Caco-2 (cell line): Measurements from ENCODE around the gene USP20. TPM values are rescaled to one million over a fixed set of nuclear protein-coding genes. Genes with fewer than 3 reads are reported as not detected.

Source experiments
- BruUV-seq: library from RNA; stranded (reverse); fragments of 400-500 nt; replicated peaks from 2 replicates; lab custom pipeline; 2021; lab: Mats Ljungman, UMichigan
- CTCF ChIA-PET: fragments of 300-600 bp; sonication (Branson Sonifier 250); formaldehyde crosslinking; loops from one replicate; lab custom pipeline; 2022; ENCODE audit warnings: antibody characterized with exemption; lab: Charles Lee
- POLR2A ChIA-PET: fragments of 300-600 bp; sonication (Branson Sonifier 250); formaldehyde crosslinking; loops from one replicate; lab custom pipeline; 2022; ENCODE audit warnings: antibody characterized with exemption; lab: Charles Lee
- DNase-seq, 2 experiments: peaks; one replicate each; pipeline versions ENCODE4 v3.0.0 to v3.0.0-alpha.2; 2020 to 2022
- H3K27me3 ChIP-seq: replicated peaks from 2 replicates; pipeline ENCODE4 v1.6.0; 2011; ENCODE audit warnings: low read length; ENCODE audit not compliant: control insufficient read depth, insufficient read depth
- H3K36me3 ChIP-seq: 2 replicates; pipeline ENCODE4 v1.5.1; 2011; ENCODE audit warnings: low read length; ENCODE audit not compliant: control insufficient read depth, insufficient read depth
- H3K4me1 ChIP-seq: fragments of 250-450 bp; sonication (Bioruptor Pico); 2 replicates; pipeline ENCODE4 v1.5.1; 2020; ENCODE audit warnings: mild to moderate bottlenecking
- H3K4me3 ChIP-seq: 2 replicates; pipeline ENCODE4 v1.5.1; 2011; ENCODE audit warnings: low read depth, mild to moderate bottlenecking, control low read depth, low read length
- H3K9me3 ChIP-seq: fragments of 250-450 bp; sonication (Bioruptor Pico); 2 replicates; pipeline ENCODE4 v1.5.1; 2020; ENCODE audit warnings: mild to moderate bottlenecking, moderate library complexity
- H3K27ac Mint-ChIP-seq: one replicate; pipeline ENCODE4 v1.8.0; 2022; ENCODE audit warnings: mixed read lengths; ENCODE audit not compliant: unreplicated experiment
- H3K27me3 Mint-ChIP-seq: one replicate; pipeline ENCODE4 v1.8.0; 2022; ENCODE audit warnings: mixed read lengths; ENCODE audit not compliant: insufficient read depth, unreplicated experiment
- H3K36me3 Mint-ChIP-seq: one replicate; pipeline ENCODE4 v1.8.0; 2022; ENCODE audit warnings: mild to moderate bottlenecking, mixed read lengths; ENCODE audit not compliant: insufficient read depth, unreplicated experiment
- H3K4me1 Mint-ChIP-seq: one replicate; pipeline ENCODE4 v1.8.0; 2022; ENCODE audit warnings: low read depth, mixed read lengths; ENCODE audit not compliant: unreplicated experiment
- H3K4me3 Mint-ChIP-seq: one replicate; pipeline ENCODE4 v1.8.0; 2022; ENCODE audit warnings: mild to moderate bottlenecking, moderate library complexity, mixed read lengths; ENCODE audit not compliant: unreplicated experiment
- H3K9me3 Mint-ChIP-seq: one replicate; pipeline ENCODE4 v1.8.0; 2022; ENCODE audit warnings: mixed read lengths; ENCODE audit not compliant: unreplicated experiment
- intact Hi-C: fragments of 100-400 bp; cut with micrococcal nuclease; formaldehyde crosslinking; loops from one replicate; pipeline ENCODE4 v1.10.0; 2022; ENCODE audit not compliant: unreplicated experiment
- total RNA-seq: library from RNA; stranded (reverse); gene quantifications from 2 replicates; pipeline ENCODE4 v1.2.3, GENCODE V29; 2022
- TF ChIP-seq, protein P1 (sequence below), 2 experiments: fragments of 200-600 bp in 1 of 2; IDR thresholded peaks; 1 replicate in 1 of 2; 2 replicates in 1 of 2; pipeline versions ENCODE4 v1.5.1 to v1.8.0; 2011 to 2022; ENCODE audit warnings: antibody characterized with exemption in 1 of 2, control low read depth in 1 of 2, inconsistent platforms in 1 of 2, low read depth in 1 of 2, low read length in 1 of 2, mild to moderate bottlenecking in 1 of 2, moderate library complexity in 1 of 2; ENCODE audit not compliant: insufficient read depth in 1 of 2, severe bottlenecking in 1 of 2, unreplicated experiment in 1 of 2

The USP20 gene
- total RNA-seq, 1 experiment from 2014 or later = 13.9 TPM

DNA sequence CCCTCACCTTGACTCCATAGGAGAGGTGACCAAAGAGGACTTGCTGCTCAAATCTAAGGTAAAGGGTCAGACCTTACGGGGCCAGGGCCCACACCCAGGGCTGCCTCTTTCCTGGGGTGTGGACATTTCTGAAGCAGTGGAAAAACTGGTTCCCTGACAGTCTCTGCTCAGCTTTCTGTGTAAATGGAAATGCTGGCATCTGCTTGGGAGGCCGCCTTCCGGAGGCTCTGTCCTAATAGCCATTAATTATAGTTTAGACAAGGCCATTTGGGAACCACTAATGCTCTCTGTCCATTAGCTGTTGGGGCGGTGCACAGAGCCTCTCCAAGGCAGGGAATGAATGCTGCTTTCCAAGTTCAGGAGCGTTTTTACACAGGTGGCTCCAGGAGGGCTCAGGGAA is 17.3 kb downstream of the USP20 start:
- no peaks in the 10 kb centered on the region; the same call in 1 of the 2 replicates for H3K4me1 ChIP-seq
- no peak overlapping the region for H3K4me3 ChIP-seq
- no peak for DNase-seq
- no peaks in the 10 kb centered on the region for H3K4me1 Mint-ChIP-seq
- H3K9me3 Mint-ChIP-seq = no peaks in the 10 kb centered on the region
- no peak overlapping the region for H3K4me3 Mint-ChIP-seq
- no peaks in the 10 kb centered on the region for H3K36me3 ChIP-seq
- BruUV-seq = no TSS peak
- TF ChIP-seq, protein P1, sequence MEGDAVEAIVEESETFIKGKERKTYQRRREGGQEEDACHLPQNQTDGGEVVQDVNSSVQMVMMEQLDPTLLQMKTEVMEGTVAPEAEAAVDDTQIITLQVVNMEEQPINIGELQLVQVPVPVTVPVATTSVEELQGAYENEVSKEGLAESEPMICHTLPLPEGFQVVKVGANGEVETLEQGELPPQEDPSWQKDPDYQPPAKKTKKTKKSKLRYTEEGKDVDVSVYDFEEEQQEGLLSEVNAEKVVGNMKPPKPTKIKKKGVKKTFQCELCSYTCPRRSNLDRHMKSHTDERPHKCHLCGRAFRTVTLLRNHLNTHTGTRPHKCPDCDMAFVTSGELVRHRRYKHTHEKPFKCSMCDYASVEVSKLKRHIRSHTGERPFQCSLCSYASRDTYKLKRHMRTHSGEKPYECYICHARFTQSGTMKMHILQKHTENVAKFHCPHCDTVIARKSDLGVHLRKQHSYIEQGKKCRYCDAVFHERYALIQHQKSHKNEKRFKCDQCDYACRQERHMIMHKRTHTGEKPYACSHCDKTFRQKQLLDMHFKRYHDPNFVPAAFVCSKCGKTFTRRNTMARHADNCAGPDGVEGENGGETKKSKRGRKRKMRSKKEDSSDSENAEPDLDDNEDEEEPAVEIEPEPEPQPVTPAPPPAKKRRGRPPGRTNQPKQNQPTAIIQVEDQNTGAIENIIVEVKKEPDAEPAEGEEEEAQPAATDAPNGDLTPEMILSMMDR (IDR thresholded peaks at IDR 0.05; ENCODE audit: insufficient read depth in 1 of 2, low read depth in 1 of 2, low read length in 1 of 2, severe bottlenecking in 1 of 2, unreplicated experiment in 1 of 2) = no peak
- ChIA-PET CTCF (no interaction called here), POLR2A (no interaction called here)
- no peaks in the 10 kb centered on the region for H3K27me3 ChIP-seq
- no peaks in the 10 kb centered on the region for H3K9me3 ChIP-seq
- peaks cover 5% of the 10 kb centered on the region for H3K36me3 Mint-ChIP-seq
- intact Hi-C loops = no loop called here
- no peaks in the 10 kb centered on the region for H3K27me3 Mint-ChIP-seq
- H3K27ac Mint-ChIP-seq = no peak overlapping the region

DNA sequence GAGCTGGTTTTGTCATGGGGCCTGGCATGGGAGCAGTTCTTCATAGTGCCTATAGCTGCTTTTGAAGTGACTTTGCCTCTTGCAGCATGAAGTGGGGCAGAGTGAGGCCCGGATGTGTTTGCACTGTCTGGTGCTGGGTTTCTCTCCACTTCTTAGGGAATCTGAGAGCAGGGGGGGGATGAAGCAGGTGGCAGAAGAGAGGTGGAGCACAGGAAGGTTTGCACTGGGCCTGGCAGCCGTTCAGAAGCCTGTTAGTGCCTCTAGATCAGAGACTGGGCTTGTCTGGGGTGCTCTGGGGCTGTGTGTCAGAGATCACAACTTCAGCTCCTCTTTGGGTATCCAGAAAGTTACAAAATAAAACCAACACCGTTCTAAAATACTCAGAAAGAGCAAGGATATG is 18.4 kb downstream of the USP20 start:
- Histone ChIP-seq H3K4me3 (no peak overlapping the region), H3K9me3 (no peaks in the 10 kb centered on the region), H3K36me3 (no peaks in the 10 kb centered on the region), H3K27me3 (no peaks in the 10 kb centered on the region), H3K4me1 (no peaks in the 10 kb centered on the region; the same call in 1 of the 2 replicates)
- BruUV-seq = no TSS peak
- H3K27me3 Mint-ChIP-seq = no peaks in the 10 kb centered on the region
- CTCF ChIA-PET = no interaction called here
- H3K27ac Mint-ChIP-seq = no peak overlapping the region
- no peaks in the 10 kb centered on the region for H3K9me3 Mint-ChIP-seq
- no peaks in the 10 kb centered on the region for H3K4me1 Mint-ChIP-seq
- intact Hi-C loops = no loop called here
- H3K36me3 Mint-ChIP-seq = peaks cover 5% of the 10 kb centered on the region
- TF ChIP-seq, protein P1 (IDR thresholded peaks at IDR 0.05; ENCODE audit: insufficient read depth in 1 of 2, low read depth in 1 of 2, low read length in 1 of 2, severe bottlenecking in 1 of 2, unreplicated experiment in 1 of 2) = no peak
- POLR2A ChIA-PET = no interaction called here
- no peak overlapping the region for H3K4me3 Mint-ChIP-seq
- no peak for DNase-seq

DNA sequence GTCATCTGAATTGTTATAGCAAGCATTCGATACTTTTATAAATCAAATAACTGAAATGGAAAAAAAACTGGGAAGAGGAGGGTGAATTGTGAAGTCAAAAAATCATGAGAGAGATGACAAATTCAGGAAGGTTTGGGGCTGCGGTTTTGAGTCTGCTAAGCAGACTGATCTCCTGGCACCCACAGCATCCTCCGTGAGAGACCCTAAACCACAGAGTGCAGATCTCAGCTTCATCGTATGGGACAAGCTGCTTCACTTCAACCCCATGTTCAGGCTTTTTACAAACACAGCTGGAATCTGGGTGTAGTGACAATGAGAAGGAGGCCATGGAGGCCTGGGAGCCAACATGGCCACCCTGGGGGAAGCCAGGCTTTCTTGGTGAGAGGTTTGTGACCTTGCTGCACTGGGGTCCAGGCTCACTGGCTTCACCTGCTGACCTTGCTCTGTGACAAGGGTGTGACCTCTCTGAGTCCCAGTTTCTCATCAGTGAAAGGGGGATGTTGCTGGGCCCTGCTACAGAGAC is 19.4 kb downstream of the USP20 start:
- intact Hi-C loops = no loop called here
- no peaks in the 10 kb centered on the region for H3K9me3 ChIP-seq
- no TSS peak for BruUV-seq
- DNase-seq = no peak
- H3K36me3 ChIP-seq = no peaks in the 10 kb centered on the region
- TF ChIP-seq, protein P1 (IDR thresholded peaks at IDR 0.05; ENCODE audit: insufficient read depth in 1 of 2, low read depth in 1 of 2, low read length in 1 of 2, severe bottlenecking in 1 of 2, unreplicated experiment in 1 of 2) = no peak
- H3K9me3 Mint-ChIP-seq = no peaks in the 10 kb centered on the region
- no peak overlapping the region for H3K27ac Mint-ChIP-seq
- CTCF ChIA-PET = no interaction called here
- no peaks in the 10 kb centered on the region for H3K27me3 ChIP-seq
- peaks cover 5% of the 10 kb centered on the region for H3K36me3 Mint-ChIP-seq
- H3K27me3 Mint-ChIP-seq = no peaks in the 10 kb centered on the region
- no peaks in the 10 kb centered on the region for H3K4me1 Mint-ChIP-seq
- H3K4me1 ChIP-seq = no peaks in the 10 kb centered on the region; the same call in 1 of the 2 replicates
- POLR2A ChIA-PET = no interaction called here
- H3K4me3 Mint-ChIP-seq = no peak overlapping the region
- no peak overlapping the region for H3K4me3 ChIP-seq
